ENCODE measurements around the gene CDYL2.

GRCh38 chr16:80596507-80597207, 207.7 kb downstream of the CDYL2 start:
- TF ChIP-seq CTCF (IDR thresholded peaks at IDR 0.05) (no peak), POLR2AphosphoS5 (IDR thresholded peaks at IDR 0.05) (no peak), EP300 (IDR thresholded peaks at IDR 0.05) (no peak), POLR2A (IDR thresholded peaks at IDR 0.05) (no peak)
